ENCODE data around the gene TGFBI. TPM values are rescaled to one million over a fixed set of nuclear protein-coding genes. Genes with fewer than 3 reads are reported as not detected.

TGFBI gene
- total RNA-seq, 1 donor from 2014 or later = 204 TPM

- Histone ChIP-seq H3K27me3 (ENCODE audit: control insufficient read depth in 3 of 3, insufficient read depth in 3 of 3, low read length in 3 of 3) (peaks cover 0 to 7% (median 0%) of the 10 kb centered on the region in 3 donors), H3K9me3 (ENCODE audit: control insufficient read depth in 3 of 3, low read length in 3 of 3) (no peaks in the 10 kb centered on the region), H3K9ac (ENCODE audit: low read depth in 1 of 3, low read length in 3 of 3) (no peak overlapping the region), H3K36me3 (ENCODE audit: control insufficient read depth in 3 of 3, insufficient read depth in 3 of 3, low read length in 3 of 3) (peaks cover 0 to 2% (median 0%) of the 10 kb centered on the region in 3 donors), H3K4me3 (ENCODE audit: low read length in 3 of 3) (no peak overlapping the region), H3K27ac (ENCODE audit: low read depth, low read length) (no peak overlapping the region), H3K4me1 (ENCODE audit: control insufficient read depth in 3 of 3, insufficient read depth in 3 of 3, low read length in 3 of 3) (peaks cover 53 to 75% (median 61%) of the 10 kb centered on the region in 3 donors)
These were observed 4.4 kb downstream of the TGFBI start for GRCh38 chr5:136033234-136033633.

DNA sequence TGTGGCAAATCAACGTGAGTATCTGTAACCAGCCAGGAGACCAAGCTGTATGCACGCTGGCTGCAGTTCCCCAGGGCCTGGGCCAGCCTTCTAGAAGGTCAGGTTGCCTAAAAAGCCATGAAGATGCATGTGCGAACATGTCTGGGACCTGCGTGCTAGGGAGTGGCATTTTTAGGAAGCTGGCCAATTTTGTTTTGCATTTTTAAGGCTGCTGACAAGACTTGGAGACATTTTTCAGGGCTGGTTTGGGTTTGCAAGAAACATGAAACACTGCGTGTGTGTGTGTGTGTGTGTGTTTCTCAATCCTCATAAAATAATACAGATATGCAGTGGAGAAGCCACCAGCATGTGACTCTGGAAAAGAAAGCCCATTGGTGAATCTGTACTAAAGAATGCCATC lies 5.1 kb downstream of the TGFBI start:
- Histone ChIP-seq H3K4me1 (ENCODE audit: control insufficient read depth in 3 of 3, insufficient read depth in 3 of 3, low read length in 3 of 3) (peaks cover 50 to 71% (median 56%) of the 10 kb centered on the region in 3 donors), H3K4me3 (ENCODE audit: low read length in 3 of 3) (peak overlapping the region in 1 of 3 donors; percentile 13), H3K27me3 (ENCODE audit: control insufficient read depth in 3 of 3, insufficient read depth in 3 of 3, low read length in 3 of 3) (peaks cover 0 to 4% (median 0%) of the 10 kb centered on the region in 3 donors), H3K36me3 (ENCODE audit: control insufficient read depth in 3 of 3, insufficient read depth in 3 of 3, low read length in 3 of 3) (peaks cover 0 to 2% (median 0%) of the 10 kb centered on the region in 3 donors), H3K27ac (ENCODE audit: low read depth, low read length) (no peak overlapping the region), H3K9me3 (ENCODE audit: control insufficient read depth in 3 of 3, low read length in 3 of 3) (peaks cover 0 to 2% (median 0%) of the 10 kb centered on the region in 3 donors), H3K9ac (ENCODE audit: low read depth in 1 of 3, low read length in 3 of 3) (peak overlapping the region in 1 of 3 donors; percentile 8)

GRCh38 chr5:136034492-136034891 lies 5.7 kb downstream of the TGFBI start:
- Histone ChIP-seq H3K27ac (ENCODE audit: low read depth, low read length) (peak overlapping the region; percentile 6), H3K4me1 (ENCODE audit: control insufficient read depth in 3 of 3, insufficient read depth in 3 of 3, low read length in 3 of 3) (peaks cover 44 to 65% (median 50%) of the 10 kb centered on the region in 3 donors)

GRCh38 chr5:136034984-136035383 lies 6.2 kb downstream of the TGFBI start:
- Histone ChIP-seq H3K4me1 (ENCODE audit: control insufficient read depth in 3 of 3, insufficient read depth in 3 of 3, low read length in 3 of 3) (peaks cover 41 to 60% (median 48%) of the 10 kb centered on the region in 3 donors), H3K4me3 (ENCODE audit: low read length in 3 of 3) (no peak overlapping the region), H3K9me3 (ENCODE audit: control insufficient read depth in 3 of 3, low read length in 3 of 3) (peaks cover 0 to 2% (median 0%) of the 10 kb centered on the region in 3 donors), H3K9ac (ENCODE audit: low read depth in 1 of 3, low read length in 3 of 3) (no peak overlapping the region), H3K27me3 (ENCODE audit: control insufficient read depth in 3 of 3, insufficient read depth in 3 of 3, low read length in 3 of 3) (no peaks in the 10 kb centered on the region), H3K36me3 (ENCODE audit: control insufficient read depth in 3 of 3, insufficient read depth in 3 of 3, low read length in 3 of 3) (peaks cover 0 to 2% (median 0%) of the 10 kb centered on the region in 3 donors), H3K27ac (ENCODE audit: low read depth, low read length) (peak overlapping the region; percentile 6)

More at GRCh38 chr5:136034492-136034891, 5.7 kb downstream of the TGFBI start:
- Histone ChIP-seq H3K9ac (ENCODE audit: low read depth in 1 of 3, low read length in 3 of 3) (no peak overlapping the region), H3K36me3 (ENCODE audit: control insufficient read depth in 3 of 3, insufficient read depth in 3 of 3, low read length in 3 of 3) (peaks cover 0 to 2% (median 0%) of the 10 kb centered on the region in 3 donors), H3K9me3 (ENCODE audit: control insufficient read depth in 3 of 3, low read length in 3 of 3) (peaks cover 0 to 2% (median 0%) of the 10 kb centered on the region in 3 donors), H3K27me3 (ENCODE audit: control insufficient read depth in 3 of 3, insufficient read depth in 3 of 3, low read length in 3 of 3) (peaks cover 0 to under 1% (median 0%) of the 10 kb centered on the region in 3 donors), H3K4me3 (ENCODE audit: low read length in 3 of 3) (no peak overlapping the region)

GRCh38 chr5:136035837-136036236 lies 7.0 kb downstream of the TGFBI start:
- Histone ChIP-seq H3K9ac (ENCODE audit: low read depth in 1 of 3, low read length in 3 of 3) (peak overlapping the region in 1 of 3 donors; percentile 25), H3K9me3 (ENCODE audit: control insufficient read depth in 3 of 3, low read length in 3 of 3) (peaks cover 0 to 2% (median 0%) of the 10 kb centered on the region in 3 donors), H3K36me3 (ENCODE audit: control insufficient read depth in 3 of 3, insufficient read depth in 3 of 3, low read length in 3 of 3) (peaks cover 0 to 2% (median 0%) of the 10 kb centered on the region in 3 donors), H3K27ac (ENCODE audit: low read depth, low read length) (no peak overlapping the region), H3K27me3 (ENCODE audit: control insufficient read depth in 3 of 3, insufficient read depth in 3 of 3, low read length in 3 of 3) (no peaks in the 10 kb centered on the region), H3K4me1 (ENCODE audit: control insufficient read depth in 3 of 3, insufficient read depth in 3 of 3, low read length in 3 of 3) (peaks cover 46 to 61% (median 56%) of the 10 kb centered on the region in 3 donors), H3K4me3 (ENCODE audit: low read length in 3 of 3) (no peak overlapping the region)

- Histone ChIP-seq H3K36me3 (ENCODE audit: control insufficient read depth in 3 of 3, insufficient read depth in 3 of 3, low read length in 3 of 3) (peaks cover 0 to 2% (median 0%) of the 10 kb centered on the region in 3 donors), H3K27me3 (ENCODE audit: control insufficient read depth in 3 of 3, insufficient read depth in 3 of 3, low read length in 3 of 3) (no peaks in the 10 kb centered on the region), H3K27ac (ENCODE audit: low read depth, low read length) (peak overlapping the region; percentile 76), H3K9ac (ENCODE audit: low read depth in 1 of 3, low read length in 3 of 3) (peak overlapping the region in 1 of 3 donors; percentile 48), H3K4me3 (ENCODE audit: low read length in 3 of 3) (peak overlapping the region in 1 of 3 donors; percentile 29), H3K4me1 (ENCODE audit: control insufficient read depth in 3 of 3, insufficient read depth in 3 of 3, low read length in 3 of 3) (peaks cover 52 to 66% (median 59%) of the 10 kb centered on the region in 3 donors), H3K9me3 (ENCODE audit: control insufficient read depth in 3 of 3, low read length in 3 of 3) (peaks cover 0 to 2% (median 0%) of the 10 kb centered on the region in 3 donors)
These were observed 7.6 kb downstream of the TGFBI start for GRCh38 chr5:136036293-136036911.

GRCh38 chr5:136037001-136037705 lies 8.4 kb downstream of the TGFBI start:
- Histone ChIP-seq H3K4me3 (ENCODE audit: low read length in 3 of 3) (peak overlapping the region in 1 of 3 donors; percentile 2), H3K27me3 (ENCODE audit: control insufficient read depth in 3 of 3, insufficient read depth in 3 of 3, low read length in 3 of 3) (no peaks in the 10 kb centered on the region), H3K27ac (ENCODE audit: low read depth, low read length) (peak overlapping the region; percentile 76), H3K9ac (ENCODE audit: low read depth in 1 of 3, low read length in 3 of 3) (peak overlapping the region; percentile 34 to 55 (median 48)), H3K4me1 (ENCODE audit: control insufficient read depth in 3 of 3, insufficient read depth in 3 of 3, low read length in 3 of 3) (peaks cover 48 to 62% (median 58%) of the 10 kb centered on the region in 3 donors), H3K9me3 (ENCODE audit: control insufficient read depth in 3 of 3, low read length in 3 of 3) (peaks cover 0 to 2% (median 0%) of the 10 kb centered on the region in 3 donors), H3K36me3 (ENCODE audit: control insufficient read depth in 3 of 3, insufficient read depth in 3 of 3, low read length in 3 of 3) (peaks cover 0 to 2% (median 0%) of the 10 kb centered on the region in 3 donors)

DNA sequence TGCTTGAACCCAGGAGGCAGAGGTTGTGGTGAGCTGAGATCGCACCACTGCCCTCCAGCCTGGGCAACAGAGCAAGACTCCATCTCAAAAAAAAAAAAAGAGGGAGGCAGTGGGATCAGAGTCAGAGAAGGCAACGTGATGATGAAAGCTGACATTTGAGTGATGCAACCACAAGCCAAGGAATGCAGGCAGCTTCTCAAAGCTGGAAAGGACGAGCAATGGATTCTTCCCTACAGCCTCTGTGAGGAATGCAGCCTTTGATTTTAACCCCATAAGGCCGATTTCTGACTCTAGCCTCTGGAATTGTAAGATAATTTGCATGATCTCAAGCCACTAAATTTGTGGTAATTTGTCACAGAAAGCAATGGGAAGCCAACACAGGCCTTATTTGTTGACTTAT lies 9.8 kb downstream of the TGFBI start:
- no peaks in the 10 kb centered on the region for H3K27me3 ChIP-seq (ENCODE audit: control insufficient read depth in 3 of 3, insufficient read depth in 3 of 3, low read length in 3 of 3)
- H3K4me3 ChIP-seq (ENCODE audit: low read length in 3 of 3) = no peak overlapping the region
- no peak overlapping the region for H3K9ac ChIP-seq (ENCODE audit: low read depth in 1 of 3, low read length in 3 of 3)
- peaks cover 0 to 2% (median 0%) of the 10 kb centered on the region in 3 donors for H3K9me3 ChIP-seq (ENCODE audit: control insufficient read depth in 3 of 3, low read length in 3 of 3)
- H3K4me1 ChIP-seq (ENCODE audit: control insufficient read depth in 3 of 3, insufficient read depth in 3 of 3, low read length in 3 of 3) = peaks cover 46 to 54% (median 48%) of the 10 kb centered on the region in 3 donors
- H3K36me3 ChIP-seq (ENCODE audit: control insufficient read depth in 3 of 3, insufficient read depth in 3 of 3, low read length in 3 of 3) = peaks cover 0 to 2% (median 0%) of the 10 kb centered on the region in 3 donors
- no peak overlapping the region for H3K27ac ChIP-seq (ENCODE audit: low read depth, low read length)

DNA sequence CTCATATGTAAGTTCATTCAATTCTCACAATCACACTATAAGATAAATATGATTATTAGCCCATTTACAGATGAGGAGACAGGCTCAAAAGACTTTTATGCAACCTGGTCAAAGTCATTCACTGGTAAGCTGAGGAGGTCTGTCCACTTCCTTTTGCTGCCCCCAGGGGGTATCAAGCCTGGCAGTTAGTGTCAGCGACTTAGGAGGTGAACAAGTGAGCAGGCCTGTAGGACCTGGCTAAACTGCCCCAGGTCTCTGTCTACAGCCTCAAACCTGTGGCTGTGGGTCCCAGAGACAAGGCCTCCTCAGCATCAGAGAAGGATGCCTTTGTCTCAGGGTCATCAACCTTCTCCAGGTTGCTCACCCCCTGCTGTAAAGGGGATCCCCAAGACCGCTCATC lies 10.4 kb downstream of the TGFBI start:
- Histone ChIP-seq H3K9me3 (ENCODE audit: control insufficient read depth in 3 of 3, low read length in 3 of 3) (peaks cover 0 to 2% (median 0%) of the 10 kb centered on the region in 3 donors), H3K9ac (ENCODE audit: low read depth in 1 of 3, low read length in 3 of 3) (no peak overlapping the region), H3K4me1 (ENCODE audit: control insufficient read depth in 3 of 3, insufficient read depth in 3 of 3, low read length in 3 of 3) (peaks cover 43 to 51% (median 44%) of the 10 kb centered on the region in 3 donors), H3K36me3 (ENCODE audit: control insufficient read depth in 3 of 3, insufficient read depth in 3 of 3, low read length in 3 of 3) (peaks cover 5 to 7% (median 5%) of the 10 kb centered on the region in 3 donors), H3K27me3 (ENCODE audit: control insufficient read depth in 3 of 3, insufficient read depth in 3 of 3, low read length in 3 of 3) (no peaks in the 10 kb centered on the region), H3K4me3 (ENCODE audit: low read length in 3 of 3) (no peak overlapping the region), H3K27ac (ENCODE audit: low read depth, low read length) (no peak overlapping the region)
